Activated naive CD8-positive, alpha-beta T cell treated with anti-CD3 and anti-CD28 coated beads, Interleukin-2, amount 50 U/mL, for 24 hours (primary cell): ENCODE data around the gene CCDC138.
"Not testable (repeated sequence)": the region's sequence is repeated elsewhere in the genome, so short reads cannot be mapped to it uniquely, and the experiment has no call there.

Experiments
- ATAC-seq: fragments of 150-1000 bp; cut with Tn5 transposase; one replicate; pipeline ENCODE4 v1.10.0; 2021
- DNase-seq: peaks from one replicate; pipeline ENCODE4 v3.0.0; 2021
- H3K27ac Mint-ChIP-seq: one replicate; pipeline ENCODE4 v1.8.0; 2021; ENCODE audit warnings: mild to moderate bottlenecking, mixed read lengths
- H3K27me3 Mint-ChIP-seq: one replicate; pipeline ENCODE4 v1.8.0; 2021; ENCODE audit warnings: mixed read lengths
- H3K36me3 Mint-ChIP-seq: one replicate; pipeline ENCODE4 v1.8.0; 2021; ENCODE audit warnings: low read depth, mixed read lengths
- H3K4me1 Mint-ChIP-seq: one replicate; pipeline ENCODE4 v1.8.0; 2021; ENCODE audit warnings: mixed read lengths
- H3K4me3 Mint-ChIP-seq: one replicate; pipeline ENCODE4 v1.8.0; 2021; ENCODE audit warnings: mild to moderate bottlenecking, moderate library complexity, mixed read lengths
- H3K9me3 Mint-ChIP-seq: one replicate; pipeline ENCODE4 v1.8.0; 2021; ENCODE audit warnings: mixed read lengths

Gene CCDC138

GRCh38 chr2:108786354-108787215 lies at the start of gene CCDC138:
Gene CCDC138 (plus strand): TSS chr2:108786771. CDS start chr2:108786823, 52 bp downstream.
- Mint-ChIP-seq H3K27me3 (no peaks in the 10 kb centered on the region), H3K4me1 (peaks cover 21% of the 10 kb centered on the region), H3K27ac (peak within 1 kb of the TSS; percentile 96), H3K36me3 (peaks cover 30% of the 10 kb centered on the region), H3K4me3 (peak within 1 kb of the TSS; percentile 96), H3K9me3 (no peaks in the 10 kb centered on the region)
- ATAC-seq: peak; percentile 98
- peak; percentile 94 for DNase-seq

- DNase-seq, H3K9me3 Mint-ChIP-seq, H3K27ac Mint-ChIP-seq, H3K4me3 Mint-ChIP-seq, H3K27me3 Mint-ChIP-seq, H3K4me1 Mint-ChIP-seq, ATAC-seq: not testable (repeated sequence)
- H3K36me3 Mint-ChIP-seq: peaks cover 26% of the 10 kb centered on the region
These were observed 28.6 kb upstream of the CCDC138 start for GRCh38 chr2:108757973-108758372.

GRCh38 chr2:108762618-108763017 lies 24.0 kb upstream of the CCDC138 start:
- H3K27ac Mint-ChIP-seq, DNase-seq, ATAC-seq, H3K27me3 Mint-ChIP-seq, H3K9me3 Mint-ChIP-seq, H3K4me3 Mint-ChIP-seq, H3K4me1 Mint-ChIP-seq: not testable (repeated sequence)
- H3K36me3 Mint-ChIP-seq: peaks cover 49% of the 10 kb centered on the region

- peaks cover 63% of the 10 kb centered on the region for H3K36me3 Mint-ChIP-seq
- not testable (repeated sequence) for H3K4me1 Mint-ChIP-seq, H3K27me3 Mint-ChIP-seq, H3K27ac Mint-ChIP-seq, ATAC-seq, H3K9me3 Mint-ChIP-seq, DNase-seq, H3K4me3 Mint-ChIP-seq
These were observed 19.9 kb upstream of the CCDC138 start for GRCh38 chr2:108766671-108767070.

GRCh38 chr2:108767859-108768258 lies 18.7 kb upstream of the CCDC138 start:
- H3K36me3 Mint-ChIP-seq: peaks cover 68% of the 10 kb centered on the region
- not testable (repeated sequence) for H3K27me3 Mint-ChIP-seq, H3K4me3 Mint-ChIP-seq, H3K9me3 Mint-ChIP-seq, DNase-seq, ATAC-seq, H3K4me1 Mint-ChIP-seq, H3K27ac Mint-ChIP-seq

- DNase-seq: no peak
- H3K4me3 Mint-ChIP-seq: no peak overlapping the region
- no peaks in the 10 kb centered on the region for H3K9me3 Mint-ChIP-seq
- no peaks in the 10 kb centered on the region for H3K4me1 Mint-ChIP-seq
- ATAC-seq: no peak
- peaks cover 43% of the 10 kb centered on the region for H3K36me3 Mint-ChIP-seq
- H3K27ac Mint-ChIP-seq: no peak overlapping the region
- H3K27me3 Mint-ChIP-seq: no peaks in the 10 kb centered on the region
These were observed 10.1 kb upstream of the CCDC138 start for GRCh38 chr2:108776475-108776874.

- DNase-seq (no peak), ATAC-seq (no peak)
- H3K36me3 Mint-ChIP-seq: peaks cover 45% of the 10 kb centered on the region
- H3K9me3 Mint-ChIP-seq: no peaks in the 10 kb centered on the region
- H3K27me3 Mint-ChIP-seq: no peaks in the 10 kb centered on the region
- peak overlapping the region; percentile 29 for H3K27ac Mint-ChIP-seq
- no peaks in the 10 kb centered on the region for H3K4me1 Mint-ChIP-seq
- no peak overlapping the region for H3K4me3 Mint-ChIP-seq
These were observed 7.7 kb upstream of the CCDC138 start for GRCh38 chr2:108778857-108779256.

- no peaks in the 10 kb centered on the region for H3K9me3 Mint-ChIP-seq
- ATAC-seq (no peak), DNase-seq (no peak)
- H3K4me1 Mint-ChIP-seq: peaks cover 21% of the 10 kb centered on the region
- H3K36me3 Mint-ChIP-seq: peaks cover 30% of the 10 kb centered on the region
- H3K27me3 Mint-ChIP-seq: no peaks in the 10 kb centered on the region
- H3K27ac Mint-ChIP-seq: peak overlapping the region; percentile 96
- peak overlapping the region; percentile 96 for H3K4me3 Mint-ChIP-seq
These were observed 590 bp upstream of the CCDC138 start for GRCh38 chr2:108786008-108786353.

GRCh38 chr2:108787216-108787541 lies 608 bp downstream of the CCDC138 start:
- ATAC-seq (no peak), DNase-seq (no peak)
- peak overlapping the region; percentile 74 for H3K27ac Mint-ChIP-seq
- peaks cover 21% of the 10 kb centered on the region for H3K4me1 Mint-ChIP-seq
- H3K9me3 Mint-ChIP-seq: no peaks in the 10 kb centered on the region
- H3K36me3 Mint-ChIP-seq: peaks cover 26% of the 10 kb centered on the region
- H3K27me3 Mint-ChIP-seq: no peaks in the 10 kb centered on the region
- H3K4me3 Mint-ChIP-seq: peak overlapping the region; percentile 96

- H3K27ac Mint-ChIP-seq: no peak overlapping the region
These were observed 16.6 kb downstream of the CCDC138 start for GRCh38 chr2:108803045-108803736.

GRCh38 chr2:108805032-108805431 lies 18.5 kb downstream of the CCDC138 start:
- Mint-ChIP-seq H3K27ac (no peak overlapping the region), H3K36me3 (peaks cover 52% of the 10 kb centered on the region), H3K9me3 (peaks cover 18% of the 10 kb centered on the region), H3K27me3 (no peaks in the 10 kb centered on the region), H3K4me3 (no peak overlapping the region), H3K4me1 (no peaks in the 10 kb centered on the region)
- no peak for DNase-seq
- ATAC-seq: no peak

More at GRCh38 chr2:108803045-108803736, 16.6 kb downstream of the CCDC138 start:
- H3K27me3 Mint-ChIP-seq: no peaks in the 10 kb centered on the region
- peaks cover under 1% of the 10 kb centered on the region for H3K9me3 Mint-ChIP-seq
- DNase-seq (no peak), ATAC-seq (no peak)
- H3K4me1 Mint-ChIP-seq: no peaks in the 10 kb centered on the region
- H3K36me3 Mint-ChIP-seq: peaks cover 47% of the 10 kb centered on the region
- H3K4me3 Mint-ChIP-seq: no peak overlapping the region

- Mint-ChIP-seq H3K9me3 (peaks cover 23% of the 10 kb centered on the region), H3K27me3 (no peaks in the 10 kb centered on the region), H3K4me3 (no peak overlapping the region), H3K4me1 (no peaks in the 10 kb centered on the region), H3K36me3 (peaks cover 56% of the 10 kb centered on the region), H3K27ac (no peak overlapping the region)
- no peak for ATAC-seq
- no peak for DNase-seq
These were observed 19.2 kb downstream of the CCDC138 start for GRCh38 chr2:108805782-108806181.

- Mint-ChIP-seq H3K27me3 (no peaks in the 10 kb centered on the region), H3K4me3 (no peak overlapping the region), H3K9me3 (peaks cover 23% of the 10 kb centered on the region), H3K4me1 (no peaks in the 10 kb centered on the region), H3K27ac (no peak overlapping the region), H3K36me3 (peaks cover 58% of the 10 kb centered on the region)
- DNase-seq (no peak), ATAC-seq (no peak)
These were observed 20.0 kb downstream of the CCDC138 start for GRCh38 chr2:108806371-108807113.

GRCh38 chr2:108809936-108810335 lies 23.4 kb downstream of the CCDC138 start:
- Mint-ChIP-seq H3K36me3 (peaks cover 60% of the 10 kb centered on the region), H3K27me3 (no peaks in the 10 kb centered on the region), H3K27ac (no peak overlapping the region), H3K9me3 (peaks cover 23% of the 10 kb centered on the region), H3K4me1 (no peaks in the 10 kb centered on the region), H3K4me3 (no peak overlapping the region)
- DNase-seq: no peak
- no peak for ATAC-seq
